GM18498 (cell line): ENCODE data around the gene ALDH1L1.
"Not testable (repeated sequence)": the region's sequence is repeated elsewhere in the genome, so short reads cannot be mapped to it uniquely, and the experiment has no call there.

Source experiments
- ATAC-seq: cut with Tn5 transposase; IDR thresholded peaks from one replicate; pipeline ENCODE4 v1.9.1; 2021; ENCODE audit warnings: mild to moderate bottlenecking, moderate library complexity; ENCODE audit not compliant: unreplicated experiment

Gene ALDH1L1

DNA sequence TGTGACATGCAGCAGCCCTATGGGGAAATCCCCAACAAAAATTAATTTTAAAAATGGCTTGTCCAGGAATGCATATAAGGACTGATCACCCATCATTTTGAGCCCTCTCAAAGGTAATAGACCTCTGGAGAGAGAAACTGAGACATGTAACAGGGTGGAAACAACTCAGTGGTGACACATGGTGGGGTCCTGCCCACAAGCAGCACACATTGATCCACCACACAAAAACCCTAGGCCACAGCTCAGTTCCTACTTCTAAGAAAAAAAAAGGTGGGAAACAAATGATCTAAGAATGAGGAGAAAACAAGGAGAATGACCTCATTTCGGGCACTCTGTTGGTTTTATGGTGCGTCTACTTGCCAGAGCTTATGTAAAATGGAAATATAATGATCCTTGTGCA lies 94.5 kb downstream of the ALDH1L1 start:
- ATAC-seq, result no peak

DNA sequence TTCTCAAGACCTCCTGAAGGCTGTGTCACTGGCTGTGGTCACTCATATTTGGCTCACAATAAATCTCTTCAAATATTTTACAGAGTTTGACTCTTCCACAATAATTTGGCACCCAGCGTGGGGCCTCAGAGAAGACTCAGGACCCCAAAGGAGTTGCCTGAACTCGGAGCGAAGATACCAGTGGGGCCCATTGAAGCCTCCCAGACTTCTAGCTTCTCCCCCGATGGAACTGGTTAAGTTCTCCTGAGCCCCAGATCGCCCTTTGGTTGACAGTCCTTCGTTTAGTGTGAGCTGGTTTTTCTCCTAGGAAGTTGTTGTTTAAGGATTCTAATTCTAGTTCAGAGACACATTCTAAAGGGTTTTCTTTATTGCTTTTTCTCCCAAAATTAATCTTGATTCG lies 95.1 kb downstream of the ALDH1L1 start:
- no peak for ATAC-seq

DNA sequence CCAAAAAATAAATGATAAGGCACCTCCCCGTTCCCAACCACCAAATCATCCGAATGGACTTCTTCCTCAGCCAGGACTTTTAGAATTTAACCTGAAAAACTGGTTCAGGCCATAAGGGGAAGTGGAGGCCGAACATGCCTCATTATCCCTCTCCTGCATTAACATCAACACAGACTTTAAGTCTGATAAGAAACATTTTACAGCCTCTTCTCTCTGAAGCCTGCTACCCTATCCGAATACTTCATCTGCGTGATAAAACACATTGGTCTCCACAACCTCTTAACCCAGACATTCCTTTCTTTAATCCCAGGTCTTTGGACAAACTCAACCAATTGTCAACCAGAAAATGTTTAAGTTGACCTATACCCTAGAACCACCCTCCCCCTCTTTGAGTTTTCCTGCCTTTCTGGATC lies 95.6 kb downstream of the ALDH1L1 start:
- ATAC-seq, result no peak

DNA sequence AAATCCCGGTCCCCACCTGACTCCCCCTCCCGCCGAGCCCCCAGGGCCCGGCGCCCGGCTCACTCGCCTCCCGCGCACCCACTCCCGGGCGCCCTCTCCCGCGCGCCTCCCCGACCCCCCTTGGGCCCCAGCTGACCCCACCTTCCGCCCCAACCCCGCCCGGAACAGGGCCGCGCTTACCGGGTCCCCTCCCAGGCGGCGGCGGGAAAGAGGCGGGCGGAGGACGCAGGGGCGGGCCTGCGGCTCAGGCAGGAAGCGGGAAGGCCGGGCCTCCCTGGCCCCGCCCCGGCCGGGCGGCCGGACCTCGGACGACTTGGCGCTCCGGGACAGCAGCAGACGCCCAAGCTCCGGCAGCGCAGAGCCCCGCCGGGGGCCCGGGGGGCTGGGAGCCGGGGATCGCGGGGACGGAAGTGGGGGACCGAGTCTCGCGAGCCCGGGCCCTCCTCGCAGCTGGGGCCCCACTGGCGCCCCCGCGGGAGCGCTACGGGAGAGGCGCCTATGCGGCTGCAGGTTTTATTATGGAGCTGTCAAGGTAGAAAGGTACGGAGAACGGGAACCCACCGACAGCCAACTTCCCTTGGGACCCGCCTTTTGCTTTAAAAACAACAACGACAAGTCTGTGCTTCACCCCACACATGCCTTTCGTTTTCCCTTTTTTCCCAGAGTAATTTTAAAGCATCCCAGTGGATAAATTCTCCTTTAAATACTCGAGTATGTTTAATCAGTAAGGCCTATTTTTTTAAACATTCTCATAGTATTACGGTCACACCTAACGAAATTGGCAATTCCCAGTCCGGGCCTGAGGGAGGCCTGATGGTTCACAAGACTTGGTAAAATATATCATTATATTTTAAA lies 96.2 kb downstream of the ALDH1L1 start, which contains the start of gene SLC41A3:
SLC41A3 (minus strand) TSS at position 212 of the 855 bp plus-strand sequence. CDS start 15,905 bp downstream, outside the sequence.
- ATAC-seq, result peak; percentile 96

DNA sequence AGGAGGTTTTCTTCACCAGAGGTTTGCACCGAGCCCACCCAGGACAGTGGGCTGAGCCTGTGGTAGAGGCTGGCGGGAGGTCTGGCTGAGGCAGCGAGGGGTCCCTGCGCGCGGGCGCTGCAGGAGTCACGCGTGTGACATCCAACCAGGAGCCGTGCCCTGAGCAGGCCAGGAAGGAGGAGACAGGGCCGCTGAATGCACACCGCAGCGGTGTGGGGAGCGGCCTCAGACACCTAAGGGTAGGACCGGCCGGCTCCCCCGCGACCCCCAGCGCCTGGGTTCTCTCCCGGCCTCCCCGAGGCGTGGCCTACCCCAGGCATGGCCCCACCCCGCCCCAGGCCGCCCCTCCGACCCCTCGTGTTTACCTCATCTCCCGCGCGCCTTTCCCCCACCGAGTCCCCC lies 96.9 kb downstream of the ALDH1L1 start:
- ATAC-seq, result peak; percentile 48

DNA sequence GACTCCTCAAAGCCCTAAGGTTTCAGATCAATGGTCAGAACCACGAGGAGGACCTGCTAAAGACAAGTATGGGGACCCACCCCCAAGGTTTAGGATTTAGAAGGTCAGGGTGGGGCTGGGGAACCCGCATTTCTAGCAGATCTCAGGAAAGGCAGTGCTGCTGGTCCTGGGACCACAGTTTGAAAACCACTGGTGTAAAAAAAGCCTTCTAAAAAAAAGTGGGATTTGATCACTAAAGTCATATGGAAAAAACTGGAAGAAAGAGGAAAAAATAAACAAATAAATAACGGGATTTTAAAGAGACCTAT lies 97.3 kb downstream of the ALDH1L1 start:
- ATAC-seq, result no peak

DNA sequence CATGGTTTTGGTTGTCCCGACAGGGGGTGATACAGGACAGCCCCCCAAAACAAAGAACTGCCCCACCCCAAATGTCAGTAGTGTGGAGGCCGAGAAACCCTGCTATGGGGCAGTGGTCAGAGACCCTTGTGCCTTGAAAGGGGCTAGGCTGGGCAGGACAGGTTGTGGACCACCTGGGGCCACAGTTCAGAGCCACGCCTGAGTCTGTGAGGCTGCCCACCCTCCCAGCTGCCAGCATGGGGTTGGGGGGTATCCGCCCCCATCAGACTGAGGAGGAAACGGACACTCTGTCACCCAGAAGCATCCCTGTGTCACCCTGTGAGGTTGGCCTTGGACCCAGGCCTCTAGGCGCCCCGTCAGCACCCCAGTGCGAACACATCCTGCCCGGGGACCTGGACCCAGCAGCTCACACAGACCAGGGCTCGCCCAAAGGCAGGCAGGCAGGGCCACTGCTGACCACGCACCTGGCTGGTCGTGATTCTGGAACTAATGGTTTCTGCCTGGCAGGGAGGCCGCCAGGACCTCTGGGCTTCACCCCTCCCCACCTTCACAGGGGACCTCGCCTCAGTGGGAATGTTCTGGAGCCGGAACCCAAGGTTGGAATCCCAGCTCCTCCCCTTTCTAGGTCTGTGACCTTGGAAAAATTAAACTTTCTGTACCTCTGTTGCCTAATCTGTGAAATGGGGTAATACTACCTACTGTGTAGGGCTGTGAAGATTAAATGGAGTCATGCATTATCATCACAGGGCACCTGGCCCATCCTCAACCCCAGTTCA lies 97.8 kb downstream of the ALDH1L1 start:
- ATAC-seq, result no peak

DNA sequence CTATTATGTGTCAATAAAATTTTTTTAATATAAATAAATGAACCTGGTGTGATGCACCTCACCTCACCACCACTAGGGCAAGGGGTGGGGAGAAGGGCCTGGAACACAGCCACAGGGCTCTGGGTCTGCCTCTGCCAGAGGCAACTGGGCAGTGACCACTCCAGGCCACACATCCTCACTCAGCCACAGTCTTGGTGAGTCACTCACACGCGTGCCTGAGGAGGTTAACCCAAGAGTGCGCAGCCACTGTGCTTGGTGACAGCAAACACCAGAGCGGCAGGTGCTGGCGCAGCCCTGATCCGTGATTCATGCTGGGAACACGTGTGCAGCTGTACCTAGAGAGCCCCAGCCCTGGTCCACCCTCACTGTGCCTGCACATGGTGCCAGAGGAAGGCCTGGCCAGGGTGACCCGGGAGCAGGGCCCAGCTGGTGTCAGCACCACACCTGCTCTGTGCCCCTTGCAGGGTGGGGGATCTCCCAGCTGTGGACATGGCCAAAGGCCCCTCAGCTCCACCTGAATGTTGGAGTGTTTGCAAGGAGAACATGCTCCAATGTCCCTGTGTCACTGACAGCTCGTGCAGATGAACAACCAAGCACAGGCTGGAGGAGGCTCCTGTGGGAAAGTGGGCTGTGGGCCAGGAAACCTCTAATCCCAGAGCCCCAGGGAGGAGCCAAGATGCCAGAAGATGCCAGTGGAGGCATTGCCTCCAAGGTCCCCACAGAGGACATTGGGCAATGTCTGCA lies 98.6 kb downstream of the ALDH1L1 start:
- no peak for ATAC-seq

DNA sequence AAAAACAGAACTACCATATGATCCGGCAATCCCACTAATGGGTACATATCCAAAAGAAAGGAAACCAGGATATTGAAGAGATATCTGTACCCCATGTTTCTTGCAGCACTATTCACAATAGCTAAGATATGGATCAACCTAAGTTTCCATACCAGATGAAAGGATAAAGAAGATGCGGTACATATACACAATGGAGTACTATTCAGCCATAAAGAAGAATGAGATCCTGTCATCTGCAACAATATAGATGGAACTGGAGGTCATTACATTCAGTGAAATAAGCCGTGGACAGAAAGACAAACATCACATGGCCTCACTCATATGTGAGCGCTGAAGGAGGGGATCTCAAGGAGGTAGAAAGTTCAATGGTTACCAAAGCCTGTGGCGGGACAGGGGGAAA lies 99.4 kb downstream of the ALDH1L1 start:
- no peak for ATAC-seq

DNA sequence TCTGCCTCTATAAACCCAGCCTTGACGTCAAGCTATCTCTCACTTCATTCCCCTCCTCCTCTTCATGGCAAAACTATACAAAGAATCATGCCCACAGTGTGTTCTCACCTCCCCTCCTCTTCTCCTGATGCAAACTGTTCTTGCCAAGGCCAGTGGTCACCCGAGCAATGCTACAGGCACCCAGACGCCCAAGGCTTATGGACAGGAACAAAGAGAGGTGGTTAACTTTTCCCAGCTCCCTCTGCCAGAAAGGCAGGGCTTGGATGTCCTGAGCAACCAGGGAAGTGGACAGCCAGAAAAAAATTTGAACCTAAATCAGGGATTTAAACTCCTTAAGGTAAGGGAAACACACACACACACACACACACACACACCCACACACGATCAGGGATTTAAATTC lies 101.5 kb downstream of the ALDH1L1 start:
- ATAC-seq, result no peak

DNA sequence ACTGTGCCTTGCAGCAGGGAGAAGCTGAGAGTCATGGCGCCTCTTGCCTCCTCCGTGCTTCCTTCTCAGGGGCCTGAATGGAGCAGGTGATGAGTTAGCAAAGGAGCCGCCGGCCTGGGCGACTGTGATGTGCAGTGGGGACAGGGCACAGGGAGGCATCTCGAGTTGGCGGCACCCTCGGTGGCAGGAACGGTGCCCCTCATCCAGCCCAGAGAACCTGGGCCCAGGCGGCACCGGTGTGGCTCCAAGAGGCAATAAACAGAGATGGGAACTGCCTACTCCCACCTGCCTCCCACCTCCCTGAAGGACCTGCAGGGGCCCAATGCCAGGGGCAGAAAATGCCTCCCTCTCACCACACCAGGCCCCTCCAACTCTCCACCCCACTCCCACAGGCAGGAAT lies 102.6 kb downstream of the ALDH1L1 start:
- no peak for ATAC-seq

DNA sequence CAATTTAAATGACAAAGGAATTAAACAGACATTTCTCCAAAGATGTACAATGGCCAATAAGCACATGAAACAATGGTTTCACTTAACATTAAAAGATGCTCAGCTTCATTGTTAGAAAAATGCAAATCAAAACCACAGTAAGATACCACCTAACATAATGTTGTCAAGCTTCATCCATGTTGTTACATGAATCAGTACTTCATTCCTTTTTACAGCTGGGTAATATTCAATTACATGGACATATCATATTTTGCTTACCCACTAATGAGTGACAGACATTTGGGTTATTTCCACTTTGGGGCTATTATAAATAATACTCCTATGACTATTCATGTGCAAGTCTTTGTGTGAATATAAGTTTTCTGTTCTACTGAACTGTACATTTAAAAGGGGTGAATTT lies 104.2 kb downstream of the ALDH1L1 start:
- ATAC-seq, result no peak

DNA sequence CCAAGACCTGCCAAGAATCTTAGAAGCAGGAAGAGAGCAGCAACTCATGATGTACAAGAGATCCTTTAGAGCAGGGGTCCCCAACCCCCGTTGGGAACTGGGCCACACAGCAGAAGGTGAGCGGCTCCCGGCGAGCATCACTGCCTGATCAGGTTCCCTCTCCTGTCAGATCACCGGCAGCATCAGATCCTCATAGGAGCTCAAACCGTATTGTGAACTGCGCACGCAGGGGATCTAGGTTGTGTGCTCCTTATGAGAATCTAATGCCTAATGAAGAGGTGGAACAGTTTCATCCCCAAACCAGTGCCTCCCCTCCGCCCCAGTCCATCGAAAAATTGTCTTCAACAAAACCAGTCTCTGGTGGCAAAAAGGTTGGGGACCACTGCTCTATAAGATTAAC lies 110.2 kb downstream of the ALDH1L1 start:
- no peak for ATAC-seq

DNA sequence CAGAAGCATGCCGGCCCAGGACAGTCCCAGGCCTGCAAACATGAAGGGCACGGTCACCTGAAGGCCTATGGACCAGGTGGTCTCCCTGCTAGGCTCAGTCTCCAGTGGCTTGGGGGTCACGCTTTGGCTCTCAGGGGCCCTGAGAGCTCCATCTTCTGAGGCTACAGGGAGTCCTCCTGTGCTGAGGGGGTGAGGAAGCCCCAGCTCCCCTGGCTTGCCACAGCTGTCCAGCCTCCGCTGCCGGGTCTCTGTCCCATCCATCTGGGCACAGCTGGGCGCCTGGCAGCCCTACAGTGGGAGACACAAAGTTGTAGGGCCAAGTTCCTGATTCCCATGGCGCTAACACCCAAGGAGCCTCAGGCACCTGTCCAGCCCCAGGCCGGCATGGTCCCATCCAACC lies 112.4 kb downstream of the ALDH1L1 start:
- ATAC-seq, result no peak

DNA sequence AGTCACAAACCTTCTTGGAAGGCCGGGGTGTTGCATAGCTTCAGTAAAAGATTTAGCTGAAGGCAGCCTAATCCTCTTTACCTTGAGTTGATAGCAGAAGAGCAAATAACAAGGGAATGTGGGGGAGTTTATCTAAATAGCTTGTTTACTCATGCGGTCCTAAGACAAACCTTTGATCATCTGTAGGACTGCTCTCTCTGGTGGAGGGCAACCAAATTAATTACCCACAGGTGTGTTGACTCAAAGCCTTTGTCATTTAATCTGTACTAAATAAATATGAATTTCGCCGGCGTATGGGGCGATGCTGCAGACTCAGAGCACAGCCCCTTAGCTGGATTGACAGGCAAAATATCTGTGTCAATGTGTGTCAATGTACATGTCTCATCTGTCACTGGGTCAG lies 113.7 kb downstream of the ALDH1L1 start:
- not testable (repeated sequence) for ATAC-seq

DNA sequence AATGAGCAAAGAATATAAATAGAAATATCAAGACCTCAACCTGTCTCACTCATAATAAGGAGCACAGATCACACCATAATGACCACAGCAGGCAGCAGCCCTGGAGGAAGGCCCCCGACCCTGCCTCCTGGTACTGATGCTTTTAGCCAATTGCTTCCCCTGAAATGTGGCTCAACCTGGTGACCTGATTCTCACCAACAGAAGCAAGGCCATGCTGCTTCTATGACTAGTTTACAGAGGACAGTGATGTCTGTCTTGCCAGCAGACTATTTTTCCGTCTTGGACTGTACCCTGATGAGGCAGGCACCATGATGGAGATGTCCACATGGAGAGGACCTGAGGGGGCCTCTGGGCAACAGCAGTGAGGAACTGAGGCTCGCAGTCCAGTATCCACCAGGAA lies 114.5 kb downstream of the ALDH1L1 start:
- no peak for ATAC-seq

DNA sequence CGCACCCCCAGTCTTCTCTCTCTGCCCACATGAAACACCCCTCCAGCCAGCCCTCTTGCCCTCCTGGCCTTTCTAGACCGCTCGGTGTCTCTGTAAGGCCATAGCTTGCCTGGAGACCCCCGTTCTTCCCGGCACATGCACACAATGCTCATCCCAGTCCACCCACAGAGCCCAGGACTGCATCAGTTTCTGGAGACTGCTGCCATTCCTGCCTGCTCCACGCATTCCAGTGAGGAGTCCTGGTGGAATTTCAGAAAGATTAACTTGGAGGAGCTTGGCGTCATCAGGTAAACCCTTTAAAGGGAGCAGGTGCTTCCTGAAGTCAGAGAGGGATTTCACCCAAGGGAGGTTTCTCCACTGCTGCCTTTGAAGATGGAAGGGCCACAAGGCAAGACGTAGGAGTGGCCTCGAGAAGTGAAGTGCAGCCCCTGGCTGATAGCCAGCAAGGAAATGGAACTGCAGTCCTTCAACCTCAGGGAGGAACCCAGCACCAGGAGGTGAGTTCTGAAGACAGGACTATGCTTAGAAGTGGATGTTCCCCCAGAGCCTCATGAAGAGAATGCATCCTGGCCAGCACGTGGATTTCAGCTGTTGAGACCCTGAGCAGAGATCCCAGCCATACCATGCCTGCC lies 115.6 kb downstream of the ALDH1L1 start:
- ATAC-seq, result no peak

DNA sequence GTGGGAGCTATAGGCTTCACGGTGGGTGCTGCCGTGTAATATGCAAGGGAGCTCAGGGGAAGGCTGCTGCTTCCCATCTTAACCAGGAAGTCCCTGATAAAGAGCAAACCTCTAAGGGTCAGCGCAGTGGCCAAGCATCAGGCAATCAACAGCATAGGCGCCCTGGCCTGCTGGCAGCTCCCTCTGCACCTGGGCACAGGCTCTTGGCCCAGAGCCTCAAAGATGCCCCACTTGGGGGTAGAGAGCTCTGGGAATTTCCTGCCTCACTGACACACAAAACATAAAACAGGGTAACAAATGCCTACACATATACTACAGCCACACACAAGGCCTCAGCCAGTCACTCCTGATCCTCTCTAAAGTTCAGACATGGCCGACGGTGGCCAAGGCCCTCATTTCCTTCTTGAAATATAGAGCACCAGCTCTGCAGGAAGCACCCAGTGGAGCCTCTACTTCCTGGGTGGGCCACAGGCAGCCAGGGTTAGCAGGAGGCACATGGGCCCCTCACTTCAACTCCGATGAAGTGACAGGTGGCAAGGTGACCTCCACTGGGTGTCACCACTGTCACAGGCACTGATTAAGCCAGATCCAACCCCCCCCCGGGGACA lies 116.9 kb downstream of the ALDH1L1 start:
- ATAC-seq, result no peak

DNA sequence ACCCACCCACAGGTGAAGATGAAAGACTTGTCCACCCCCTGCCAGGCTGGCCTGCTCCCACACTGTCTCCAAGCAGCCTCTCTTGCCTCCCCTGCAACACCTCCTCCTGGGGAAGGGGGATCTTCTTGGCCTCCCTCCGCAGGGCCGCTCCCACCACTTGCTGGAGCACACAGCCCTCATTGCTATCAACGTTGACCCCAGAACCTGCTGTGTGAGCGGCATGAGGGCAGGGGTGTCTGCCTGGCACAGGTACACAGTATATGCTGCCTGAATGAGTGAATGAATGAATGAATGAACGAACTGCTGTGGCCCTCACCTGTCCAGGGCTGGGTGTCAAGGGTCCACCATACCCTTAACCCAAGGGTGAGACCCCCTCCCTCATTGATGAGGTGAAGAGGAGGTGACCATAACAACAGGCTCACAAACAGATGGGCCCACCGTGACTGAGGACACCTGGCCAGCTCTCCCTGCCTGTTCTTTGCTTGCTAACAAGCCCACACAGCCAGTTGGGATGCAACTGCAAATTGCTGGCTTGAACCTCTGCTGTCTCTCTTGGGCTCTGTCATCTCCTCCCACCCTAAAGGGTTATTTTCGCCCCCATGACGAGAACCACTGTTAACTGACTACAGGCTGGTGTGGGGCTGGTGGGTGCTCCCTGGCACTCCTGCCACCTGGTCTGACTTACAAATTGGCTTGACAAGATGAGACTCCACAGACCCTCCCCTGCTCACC lies 118.9 kb downstream of the ALDH1L1 start:
- no peak for ATAC-seq

DNA sequence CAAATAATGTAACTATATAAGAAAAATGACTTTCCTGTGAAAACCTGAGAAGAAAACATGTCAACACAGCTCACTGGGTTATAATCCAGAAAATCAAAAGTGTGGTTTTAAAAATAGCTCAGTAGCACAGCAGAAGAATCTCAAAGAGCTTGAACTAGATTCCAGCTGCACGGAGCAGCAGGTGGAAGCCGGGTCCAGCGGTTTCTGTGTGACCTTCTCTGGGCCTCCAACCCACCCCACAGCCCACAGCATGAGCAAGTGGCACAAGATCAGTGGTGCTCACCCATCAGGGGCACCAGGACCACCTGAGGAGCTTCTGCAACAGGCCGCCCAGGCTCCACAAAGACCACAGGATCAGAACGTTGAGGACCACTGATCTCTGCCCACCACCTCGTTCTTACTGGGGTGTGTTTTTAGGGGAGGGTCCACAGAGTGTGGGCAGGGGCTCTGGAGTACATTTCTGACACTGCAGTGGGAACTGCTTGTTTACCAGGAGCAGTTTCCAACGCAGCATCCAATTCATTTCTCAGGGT lies 119.7 kb downstream of the ALDH1L1 start:
- ATAC-seq, result no peak
